H9 (cell line): ENCODE measurements around the gene COL18A1. TPM values are rescaled to one million over a fixed set of nuclear protein-coding genes. Genes with fewer than 3 reads are reported as not detected.

Experiments
- DNase-seq: peaks from one replicate; pipeline ENCODE4 v3.0.0-alpha.2; 2017
- H2AFZ ChIP-seq: one replicate; pipeline ENCODE4 v1.6.1; 2013; ENCODE audit warnings: mild to moderate bottlenecking, low read length, control low read depth, moderate library complexity
- H2AK5ac ChIP-seq: 2 replicates; pipeline ENCODE4 v1.6.1; 2013; ENCODE audit warnings: low read length, control low read depth, mixed read lengths; ENCODE audit not compliant: insufficient read length
- H2BK120ac ChIP-seq: one replicate; pipeline ENCODE4 v1.6.1; 2013; ENCODE audit warnings: low read depth, mild to moderate bottlenecking, low read length, control low read depth, inconsistent platforms; ENCODE audit not compliant: poor library complexity, severe bottlenecking
- H2BK12ac ChIP-seq: 2 replicates; pipeline ENCODE4 v1.6.1; 2013; ENCODE audit warnings: low read length, control low read depth, mixed read lengths, low read depth; ENCODE audit not compliant: insufficient read length
- H2BK15ac ChIP-seq: 2 replicates; pipeline ENCODE4 v1.6.1; 2013; ENCODE audit warnings: low read depth, low read length, control low read depth
- H2BK20ac ChIP-seq: one replicate; pipeline ENCODE4 v1.6.1; 2013; ENCODE audit warnings: low read depth, mild to moderate bottlenecking, low read length, control low read depth, inconsistent platforms; ENCODE audit not compliant: poor library complexity, severe bottlenecking
- H2BK5ac ChIP-seq: 2 replicates; pipeline ENCODE4 v1.6.1; 2013; ENCODE audit warnings: low read length, control low read depth, mixed read lengths; ENCODE audit not compliant: insufficient read length
- H3K14ac ChIP-seq: 2 replicates; pipeline ENCODE4 v1.6.1; 2013; ENCODE audit warnings: low read length, control low read depth; ENCODE audit not compliant: insufficient read depth
- H3K18ac ChIP-seq: 2 replicates; pipeline ENCODE4 v1.6.1; 2013; ENCODE audit warnings: low read depth, mild to moderate bottlenecking, mixed read lengths, low read length, control low read depth; ENCODE audit not compliant: insufficient read length
- H3K23ac ChIP-seq: 2 replicates; pipeline ENCODE4 v1.6.1; 2013; ENCODE audit warnings: low read length, control low read depth, mixed read lengths, low read depth; ENCODE audit not compliant: insufficient read length
- H3K23me2 ChIP-seq: 2 replicates; pipeline ENCODE4 v1.6.1; 2013; ENCODE audit warnings: low read depth, mild to moderate bottlenecking, mixed read lengths, low read length, control low read depth; ENCODE audit not compliant: insufficient read length, poor library complexity, severe bottlenecking
- H3K27ac ChIP-seq: 2 replicates; pipeline ENCODE4 v1.5.1; 2013; ENCODE audit warnings: low read length, control low read depth, mixed read lengths, low read depth; ENCODE audit not compliant: insufficient read length
- H3K27me3 ChIP-seq: 2 replicates; pipeline ENCODE4 v1.6.1; 2013; ENCODE audit warnings: low read length, control low read depth, inconsistent platforms; ENCODE audit not compliant: insufficient read depth
- H3K4ac ChIP-seq: 2 replicates; pipeline ENCODE4 v1.6.1; 2013; ENCODE audit warnings: low read depth, mild to moderate bottlenecking, control low read depth, inconsistent platforms, low read length, moderate library complexity
- H3K4me1 ChIP-seq: 2 replicates; pipeline ENCODE4 v1.6.1; 2013; ENCODE audit warnings: low read length, control low read depth, inconsistent platforms; ENCODE audit not compliant: insufficient read depth
- H3K4me2 ChIP-seq: 2 replicates; pipeline ENCODE4 v1.6.1; 2013; ENCODE audit warnings: low read length, control low read depth, mixed read lengths; ENCODE audit not compliant: insufficient read length, insufficient read depth
- H3K56ac ChIP-seq: 2 replicates; pipeline ENCODE4 v1.6.1; 2013; ENCODE audit warnings: low read depth, mild to moderate bottlenecking, mixed read lengths, low read length, control low read depth; ENCODE audit not compliant: insufficient read length
- H3K79me1 ChIP-seq: 2 replicates; pipeline ENCODE4 v1.6.1; 2013; ENCODE audit warnings: low read depth, mild to moderate bottlenecking, moderate library complexity, low read length, control low read depth, inconsistent platforms; ENCODE audit not compliant: insufficient read depth, poor library complexity, severe bottlenecking
- H3K79me2 ChIP-seq: 2 replicates; pipeline ENCODE4 v1.6.1; 2013; ENCODE audit warnings: low read length, control low read depth, inconsistent platforms; ENCODE audit not compliant: insufficient read depth
- H3K9ac ChIP-seq: 2 replicates; pipeline ENCODE4 v1.6.1; 2013; ENCODE audit warnings: low read length, control low read depth, mixed read lengths; ENCODE audit not compliant: insufficient read length; ENCODE audit errors: extremely low read depth
- H3K9me3 ChIP-seq: one replicate; pipeline ENCODE4 v1.6.1; 2013; ENCODE audit warnings: low read depth, low read length, inconsistent platforms; ENCODE audit not compliant: control insufficient read depth
- H3T11ph ChIP-seq: one replicate; pipeline ENCODE4 v1.6.1; 2013; ENCODE audit warnings: mild to moderate bottlenecking, low read length, control low read depth, inconsistent platforms
- H4K20me1 ChIP-seq: one replicate; pipeline ENCODE4 v1.6.1; 2013; ENCODE audit not compliant: control insufficient read depth, insufficient read length, insufficient read depth
- H4K5ac ChIP-seq: 2 replicates; pipeline ENCODE4 v1.6.1; 2013; ENCODE audit warnings: low read depth, mild to moderate bottlenecking, mixed read lengths, low read length, control low read depth; ENCODE audit not compliant: insufficient read length
- H4K8ac ChIP-seq: replicated peaks from 2 replicates; pipeline ENCODE4 v1.6.1; 2013; ENCODE audit warnings: low read length, control low read depth, mixed read lengths, low read depth; ENCODE audit not compliant: insufficient read length
- H4K91ac ChIP-seq: 2 replicates; pipeline ENCODE4 v1.6.1; 2013; ENCODE audit warnings: low read depth, mild to moderate bottlenecking, moderate library complexity, mixed read lengths, low read length, control low read depth; ENCODE audit not compliant: insufficient read length
- H3K27ac Mint-ChIP-seq, 3 experiments: 2 replicates in 2 of 3; 3 replicates in 1 of 3; pipeline ENCODE4 v1.8.0; 2020 to 2021; ENCODE audit warnings: mixed read lengths in 3 of 3, mild to moderate bottlenecking in 1 of 3, moderate library complexity in 1 of 3
- H3K27me3 Mint-ChIP-seq: 2 replicates; pipeline ENCODE4 v1.8.0; 2021; ENCODE audit warnings: low read depth, mild to moderate bottlenecking, moderate library complexity, mixed read lengths
- H3K36me3 Mint-ChIP-seq, 3 experiments: 2 replicates in 2 of 3; 3 replicates in 1 of 3; pipeline ENCODE4 v1.8.0; 2020 to 2021; ENCODE audit warnings: low read depth in 3 of 3, mixed read lengths in 3 of 3; ENCODE audit not compliant: insufficient read depth in 1 of 3
- H3K4me1 Mint-ChIP-seq, 2 experiments: 2 replicates each; pipeline ENCODE4 v1.8.0; 2020; ENCODE audit warnings: mixed read lengths in 2 of 2
- H3K4me3 Mint-ChIP-seq, 2 experiments: 2 replicates in 1 of 2; 3 replicates in 1 of 2; pipeline ENCODE4 v1.8.0; 2020 to 2021; ENCODE audit warnings: mild to moderate bottlenecking in 2 of 2, mixed read lengths in 2 of 2, moderate library complexity in 1 of 2
- H3K9me3 Mint-ChIP-seq, 2 experiments: 2 replicates in 1 of 2; 3 replicates in 1 of 2; pipeline ENCODE4 v1.8.0; 2020; ENCODE audit warnings: mild to moderate bottlenecking in 2 of 2, mixed read lengths in 2 of 2, moderate library complexity in 1 of 2
- CTCF ChIP-seq: fragments of 200-600 bp; sonication (generic); conservative IDR thresholded peaks from 3 replicates; pipeline ENCODE4 v1.8.0; 2021; ENCODE audit warnings: antibody characterized with exemption, mild to moderate bottlenecking
- WGBS: extraction: QIAGEN DNeasy Blood & Tissue Kit; methylation state at CpG from one replicate; pipeline ENCODE4 v1.1.7; 2013; ENCODE audit warnings: missing lambda C conversion rate, low lambda C conversion rate, mixed read lengths; ENCODE audit not compliant: insufficient read length; ENCODE audit errors: extremely low coverage; 5-methylcytosine and 5-hydroxymethylcytosine counted together
- total RNA-seq: library from RNA; stranded (reverse); gene quantifications from 2 replicates; pipeline ENCODE4 v1.2.1, GENCODE V29; 2021

COL18A1 gene
- total RNA-seq, 1 experiment from 2014 or later: 232 TPM

GRCh38 chr21:45497846-45498645 lies 93.1 kb downstream of the COL18A1 start:
- no peak overlapping the region for H3K23ac ChIP-seq
- H4K91ac ChIP-seq: no peak overlapping the region
- Mint-ChIP-seq H3K4me3 (no peak overlapping the region), H3K9me3 (no peaks in the 10 kb centered on the region), H3K27ac (no peak overlapping the region; a peak in 1 of 7 replicates), H3K27me3 (no peaks in the 10 kb centered on the region; the same call in 1 of the 2 replicates), H3K36me3 (peaks cover 29 to 66% (median 55%) of the 10 kb centered on the region in 3 experiments), H3K4me1 (no peaks in the 10 kb centered on the region)
- no peak overlapping the region for H4K8ac ChIP-seq
- H3K4me1 ChIP-seq: no peaks in the 10 kb centered on the region
- peaks cover 4% of the 10 kb centered on the region for H4K20me1 ChIP-seq
- H3K18ac ChIP-seq: no peak overlapping the region
- H3K4me2 ChIP-seq: no peak overlapping the region
- no peak for TF ChIP-seq CTCF
- H3K4ac ChIP-seq: no peak overlapping the region
- no peak overlapping the region for H3K9ac ChIP-seq
- H2BK12ac ChIP-seq: no peak overlapping the region
- no peak overlapping the region for H2BK5ac ChIP-seq
- H3K14ac ChIP-seq: no peak overlapping the region
- no peak overlapping the region for H3K27ac ChIP-seq
- no peak overlapping the region for H4K5ac ChIP-seq
- DNase-seq: no peak
- H3K23me2 ChIP-seq: peaks cover 3% of the 10 kb centered on the region
- H2BK20ac ChIP-seq: no peak overlapping the region
- H3K79me2 ChIP-seq: no peaks in the 10 kb centered on the region
- no peak overlapping the region for H2AK5ac ChIP-seq
- no peak overlapping the region for H2AFZ ChIP-seq
- H2BK120ac ChIP-seq: no peak overlapping the region
- WGBS: no CpG with 5 or more reads among the region's 39 CpGs
- H2BK15ac ChIP-seq: no peak overlapping the region
- H3K79me1 ChIP-seq: no peaks in the 10 kb centered on the region
- H3K27me3 ChIP-seq: no peaks in the 10 kb centered on the region
- no peak overlapping the region for H3T11ph ChIP-seq
- H3K9me3 ChIP-seq: no peaks in the 10 kb centered on the region
- H3K56ac ChIP-seq: no peak overlapping the region
